Stomach (tissue), 9 donors: ENCODE data around the gene RALGAPB. TPM values are rescaled to one million over a fixed set of nuclear protein-coding genes. Genes with fewer than 3 reads are reported as not detected.

Source experiments
- DNase-seq, 2 donors: peaks; one replicate each; pipeline versions ENCODE4 v3.0.0 to v3.0.0-alpha.2; 2013 to 2019
- H3K27ac ChIP-seq, 5 donors: fragments of 200-600 bp in 4 of 5; sonication (generic) in 4 of 5; one replicate each; pipeline ENCODE4 v1.5.1; 2013 to 2019; ENCODE audit warnings: mild to moderate bottlenecking in 1 of 5, moderate library complexity in 1 of 5
- H3K27me3 ChIP-seq, 3 donors: fragments of 200-600 bp; sonication (generic); one replicate each; pipeline ENCODE4 v1.5.1; 2017 to 2019; ENCODE audit warnings: mixed run types in 1 of 3
- H3K36me3 ChIP-seq, 4 donors: fragments of 200-600 bp; sonication (generic); 1 replicate in 3 of 4; 2 replicates in 1 of 4; pipeline ENCODE4 v1.5.1; 2016 to 2019
- H3K4me1 ChIP-seq, 4 donors: fragments of 200-600 bp; sonication (generic); one replicate each; pipeline ENCODE4 v1.5.1; 2016 to 2019
- H3K4me3 ChIP-seq, 4 donors: fragments of 200-600 bp; sonication (generic) in 3 of 4; one replicate each; pipeline ENCODE4 v1.5.1; 2016 to 2019; ENCODE audit warnings: mild to moderate bottlenecking in 1 of 4
- H3K9me3 ChIP-seq, 4 donors: fragments of 200-600 bp; sonication (generic); one replicate each; pipeline ENCODE4 v1.5.1; 2016 to 2019
- CTCF ChIP-seq, 7 experiments: fragments of 450-650 bp in 4 of 7; fragments of 200-600 bp in 3 of 7; sonication (generic) in 3 of 7; IDR thresholded peaks; one replicate each; pipeline ENCODE4 v1.5.1; 2016 to 2019; ENCODE audit warnings: antibody characterized with exemption in 7 of 7, control low read depth in 2 of 7, mild to moderate bottlenecking in 1 of 7
- EP300 ChIP-seq: sonication (generic); formaldehyde crosslinking; IDR thresholded peaks from one replicate; pipeline ENCODE4 v1.6.1; 2017; ENCODE audit warnings: antibody characterized with exemption
- POLR2A ChIP-seq, 4 donors: fragments of 450-650 bp; IDR thresholded peaks; one replicate each; pipeline ENCODE4 v1.6.1; 2016; ENCODE audit warnings: antibody characterized with exemption in 4 of 4, control low read depth in 2 of 4, mild to moderate bottlenecking in 1 of 4, moderate library complexity in 1 of 4
- POLR2AphosphoS5 ChIP-seq, 3 donors: sonication (generic); formaldehyde crosslinking; IDR thresholded peaks; one replicate each; pipeline ENCODE4 v1.6.1; 2016; ENCODE audit warnings: antibody characterized with exemption in 3 of 3
- WGBS, 5 donors: extraction: QIAGEN DNeasy Blood & Tissue Kit in 3 of 5; methylation state at CpG; one replicate each; pipeline versions ENCODE4 v1.1.5 to v1.1.7; 2013 to 2018; 5-methylcytosine and 5-hydroxymethylcytosine counted together
- intact Hi-C: fragments of 100-400 bp; cut with DNase I; formaldehyde crosslinking; loops from one replicate; pipeline ENCODE4 v1.15.1; 2023; ENCODE audit warnings: low total_unique reads
- polyA plus RNA-seq, 3 donors: library from polyadenylated mRNA; stranded (reverse); fragments of 200-250 nt; gene quantifications; one replicate each; pipeline ENCODE4 v1.2.3, GENCODE V29; 2013
- total RNA-seq, 5 donors: library from RNA; depleted of rRNA; stranded (reverse); fragments of >200 nt; gene quantifications; one replicate each; pipeline versions ENCODE4 v1.1.0 to v1.2.3, GENCODE V29; 2014 to 2016
- donor health status: healthy with polysubstance abuse.
- donor health status: Bipolar disorder and iron deficiency.
- donor health status: healthy.

The RALGAPB gene
- total and polyA plus RNA-seq, 8 donors: 5.4 to 57.5 (median 36.5) TPM

- intact Hi-C loops: no loop called here
- Histone ChIP-seq H3K27me3 (no peaks in the 10 kb centered on the region), H3K36me3 (peaks cover 14 to 82% (median 74%) of the 10 kb centered on the region in 4 donors), H3K4me1 (no peaks in the 10 kb centered on the region), H3K27ac (no peak overlapping the region), H3K9me3 (no peaks in the 10 kb centered on the region), H3K4me3 (no peak overlapping the region)
- WGBS, 5 donors: 70 to 80% (median 76%) methylated on average over 4 of the region's 4 CpGs
- no peak for DNase-seq
- TF ChIP-seq POLR2AphosphoS5 (IDR thresholded peaks at IDR 0.05) (no peak), CTCF (IDR thresholded peaks at IDR 0.05) (no peak), EP300 (no peak), POLR2A (IDR thresholded peaks at IDR 0.05) (no peak)
These were observed 41.5 kb downstream of the RALGAPB start for GRCh38 chr20:38514185-38514584.

- no peak overlapping the region for H3K4me3 ChIP-seq
- WGBS, 5 donors: 81 to 88% (median 83%) methylated on average over 3 of the region's 3 CpGs
- peaks cover 10 to 80% (median 72%) of the 10 kb centered on the region in 4 donors for H3K36me3 ChIP-seq
- no peaks in the 10 kb centered on the region for H3K27me3 ChIP-seq
- H3K4me1 ChIP-seq: no peaks in the 10 kb centered on the region
- H3K9me3 ChIP-seq: no peaks in the 10 kb centered on the region
- TF ChIP-seq POLR2AphosphoS5 (IDR thresholded peaks at IDR 0.05) (no peak), EP300 (no peak), POLR2A (IDR thresholded peaks at IDR 0.05) (no peak), CTCF (IDR thresholded peaks at IDR 0.05) (no peak)
- no peak overlapping the region for H3K27ac ChIP-seq
- intact Hi-C loops: no loop called here
- no peak for DNase-seq
These were observed 42.3 kb downstream of the RALGAPB start for GRCh38 chr20:38514947-38515346.

- Histone ChIP-seq H3K9me3 (no peaks in the 10 kb centered on the region), H3K4me1 (no peaks in the 10 kb centered on the region), H3K27ac (no peak overlapping the region), H3K27me3 (no peaks in the 10 kb centered on the region), H3K4me3 (no peak overlapping the region), H3K36me3 (peaks cover 10 to 75% (median 67%) of the 10 kb centered on the region in 4 donors)
- no peak for TF ChIP-seq POLR2AphosphoS5 (IDR thresholded peaks at IDR 0.05)
- no peak for TF ChIP-seq EP300
- TF ChIP-seq CTCF (IDR thresholded peaks at IDR 0.05): no peak
- no peak for TF ChIP-seq POLR2A (IDR thresholded peaks at IDR 0.05)
- intact Hi-C loops: no loop called here
- DNase-seq: no peak
- 78 to 93% (median 89%) methylated on average over 2 of the region's 2 CpGs for WGBS, 5 donors
These were observed 43.0 kb downstream of the RALGAPB start for GRCh38 chr20:38515631-38516030.

- intact Hi-C loops: no loop called here
- Histone ChIP-seq H3K27ac (no peak overlapping the region), H3K4me1 (no peaks in the 10 kb centered on the region), H3K9me3 (no peaks in the 10 kb centered on the region), H3K4me3 (no peak overlapping the region), H3K27me3 (no peaks in the 10 kb centered on the region), H3K36me3 (peaks cover 19 to 84% (median 76%) of the 10 kb centered on the region in 4 donors)
- no peak for TF ChIP-seq POLR2AphosphoS5 (IDR thresholded peaks at IDR 0.05)
- no peak for TF ChIP-seq EP300
- TF ChIP-seq CTCF (IDR thresholded peaks at IDR 0.05): no peak
- no peak for TF ChIP-seq POLR2A (IDR thresholded peaks at IDR 0.05)
- no peak for DNase-seq
- 90 to 93% (median 90%) methylated on average over 1 of the region's 1 CpG for WGBS, 5 donors
These were observed 46.8 kb downstream of the RALGAPB start for GRCh38 chr20:38519426-38519825.
